Activated CD8-positive, alpha-beta T cell treated with anti-CD3 and anti-CD28 coated beads for 36 hours (primary cell): ENCODE results near the gene SLC16A4. TPM values are rescaled to one million over a fixed set of nuclear protein-coding genes. Genes with fewer than 3 reads are reported as not detected.
"Not testable (repeated sequence)": the region's sequence is repeated elsewhere in the genome, so short reads cannot be mapped to it uniquely, and the experiment has no call there.

Experiments
- ATAC-seq: fragments of 200-7000 bp; cut with Tn5 transposase; one replicate; pipeline ENCODE4 v1.10.0; 2021; ENCODE audit warnings: mild to moderate bottlenecking, moderate library complexity
- CTCF ChIA-PET: fragments of 350-600 bp; sonication (Branson Sonifier 250); formaldehyde crosslinking; loops from one replicate; lab custom pipeline; 2021; ENCODE audit warnings: antibody characterized with exemption; lab: Charles Lee
- POLR2A ChIA-PET: fragments of 350-600 bp; sonication (Branson Sonifier 250); formaldehyde crosslinking; loops from one replicate; lab custom pipeline; 2021; ENCODE audit warnings: antibody characterized with exemption; lab: Charles Lee
- DNase-seq: peaks from one replicate; pipeline ENCODE4 v3.0.0-alpha.2; 2020
- H3K27ac Mint-ChIP-seq: one replicate; pipeline ENCODE4 v1.8.0; 2021; ENCODE audit warnings: mild to moderate bottlenecking, mixed read lengths
- H3K27me3 Mint-ChIP-seq: one replicate; pipeline ENCODE4 v1.8.0; 2021; ENCODE audit warnings: mixed read lengths
- H3K36me3 Mint-ChIP-seq: one replicate; pipeline ENCODE4 v1.8.0; 2021; ENCODE audit warnings: low read depth, mixed read lengths
- H3K4me1 Mint-ChIP-seq: one replicate; pipeline ENCODE4 v1.8.0; 2021; ENCODE audit warnings: low read depth, mixed read lengths
- H3K4me3 Mint-ChIP-seq: one replicate; pipeline ENCODE4 v1.8.0; 2021; ENCODE audit warnings: mild to moderate bottlenecking, moderate library complexity, mixed read lengths
- H3K9me3 Mint-ChIP-seq: one replicate; pipeline ENCODE4 v1.8.0; 2021; ENCODE audit warnings: mixed read lengths
- CTCF ChIP-seq: fragments of 200-600 bp; IDR thresholded peaks from one replicate; pipeline ENCODE4 v1.8.0; 2022; ENCODE audit warnings: antibody characterized with exemption, mild to moderate bottlenecking
- intact Hi-C: fragments of 100-400 bp; cut with micrococcal nuclease; formaldehyde crosslinking; loops from one replicate; pipeline ENCODE4 v1.10.0; 2022
- total RNA-seq, 2 experiments: library from RNA; stranded (reverse); gene quantifications; one replicate each; pipeline ENCODE4 v1.2.3, GENCODE V29; 2021

The SLC16A4 gene
- total RNA-seq, 2 experiments from 2014 or later: 0.27 to 0.51 TPM

DNA sequence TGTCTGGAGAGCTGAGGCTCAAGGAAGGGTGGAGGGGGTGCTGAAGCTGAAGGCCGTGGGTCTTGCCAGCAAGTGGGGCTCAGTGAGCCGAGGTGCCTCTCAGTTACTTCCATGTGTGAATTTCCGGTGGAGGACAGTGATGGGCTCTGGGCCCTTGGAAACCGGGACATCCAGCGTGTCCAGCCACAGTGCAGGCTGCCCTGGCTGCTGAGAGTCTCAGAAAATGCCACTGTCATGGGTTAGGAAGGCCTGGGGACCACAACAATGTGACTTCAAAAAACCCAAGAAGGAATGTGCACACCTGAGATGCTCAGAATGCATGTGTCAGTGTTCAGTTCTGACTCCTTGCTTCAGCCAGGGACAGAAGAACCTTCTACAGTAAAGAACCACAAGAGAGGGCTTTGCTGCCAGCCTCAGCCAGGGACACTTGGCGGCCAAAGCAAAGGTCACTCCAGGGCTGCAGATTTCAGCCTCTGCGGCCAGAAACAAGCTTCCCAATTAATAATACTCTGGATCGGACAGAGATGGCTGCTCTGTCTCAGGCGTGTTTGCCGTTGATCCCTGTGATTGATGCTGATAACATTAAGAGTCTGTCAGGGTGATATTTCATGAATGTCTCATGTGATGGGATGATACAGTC, 29.3 kb upstream of the SLC16A4 start:
- no peak overlapping the region for H3K4me3 Mint-ChIP-seq
- no peak for DNase-seq
- no peaks in the 10 kb centered on the region for H3K36me3 Mint-ChIP-seq
- H3K4me1 Mint-ChIP-seq: no peaks in the 10 kb centered on the region
- no peak for ATAC-seq
- intact Hi-C loops: no loop called here
- CTCF ChIA-PET: interaction anchor here (1.8 to 3.9 kb wide), 2 partner anchors 8 to 76 kb away, joined by 6 to 22 read pairs; no protein-coding TSS in a partner anchor
- POLR2A ChIA-PET: no interaction called here
- TF ChIP-seq CTCF: no peak
- H3K9me3 Mint-ChIP-seq: no peaks in the 10 kb centered on the region
- H3K27ac Mint-ChIP-seq: no peak overlapping the region
- peaks cover 4% of the 10 kb centered on the region for H3K27me3 Mint-ChIP-seq

- POLR2A ChIA-PET: no interaction called here
- intact Hi-C loops: no loop called here
- Mint-ChIP-seq H3K4me1 (no peaks in the 10 kb centered on the region), H3K9me3 (no peaks in the 10 kb centered on the region), H3K27ac (no peak overlapping the region), H3K36me3 (no peaks in the 10 kb centered on the region), H3K4me3 (no peak overlapping the region), H3K27me3 (no peaks in the 10 kb centered on the region)
- CTCF ChIA-PET: no interaction called here
- DNase-seq: no peak
- no peak for TF ChIP-seq CTCF
- no peak for ATAC-seq
Observed at GRCh38 chr1:110418729-110419128, 27.9 kb upstream of the SLC16A4 start.

GRCh38 chr1:110413045-110413444, 22.2 kb upstream of the SLC16A4 start:
- DNase-seq, H3K9me3 Mint-ChIP-seq, ATAC-seq, H3K36me3 Mint-ChIP-seq, H3K27ac Mint-ChIP-seq, H3K27me3 Mint-ChIP-seq, H3K4me3 Mint-ChIP-seq, POLR2A ChIA-PET, H3K4me1 Mint-ChIP-seq: not testable (repeated sequence)
- intact Hi-C loops: loop anchor here (5.0 kb wide), 1 partner anchor 49 kb away; no protein-coding TSS in a partner anchor
- CTCF ChIA-PET: interaction anchor here (0.6 to 7.8 kb wide), 22 partner anchors 9 to 216 kb away, joined by 3 to 101 read pairs (median 4); partner anchors contain the start of genes KCNC4 and RBM15

- no peak overlapping the region for H3K4me3 Mint-ChIP-seq
- POLR2A ChIA-PET: interaction anchor here (1.4 kb wide), 1 partner anchor 9 kb away, joined by 3 read pairs; no protein-coding TSS in a partner anchor
- DNase-seq: peak; percentile 75
- no peak overlapping the region for H3K27ac Mint-ChIP-seq
- H3K4me1 Mint-ChIP-seq: peaks cover 10% of the 10 kb centered on the region
- CTCF ChIA-PET: interaction anchor here (0.6 to 7.8 kb wide), 26 partner anchors 9 to 369 kb away, joined by 3 to 101 read pairs (median 4); partner anchors contain the start of genes KCNC4 and RBM15
- peak; percentile 72 for TF ChIP-seq CTCF
- no peaks in the 10 kb centered on the region for H3K9me3 Mint-ChIP-seq
- H3K36me3 Mint-ChIP-seq: peaks cover 1% of the 10 kb centered on the region
- ATAC-seq: peak; percentile 52
- no peaks in the 10 kb centered on the region for H3K27me3 Mint-ChIP-seq
- intact Hi-C loops: loop anchor here (5.0 kb wide), 1 partner anchor 50 kb away; no protein-coding TSS in a partner anchor
Observed at GRCh38 chr1:110412576-110412975, 21.8 kb upstream of the SLC16A4 start.

DNA sequence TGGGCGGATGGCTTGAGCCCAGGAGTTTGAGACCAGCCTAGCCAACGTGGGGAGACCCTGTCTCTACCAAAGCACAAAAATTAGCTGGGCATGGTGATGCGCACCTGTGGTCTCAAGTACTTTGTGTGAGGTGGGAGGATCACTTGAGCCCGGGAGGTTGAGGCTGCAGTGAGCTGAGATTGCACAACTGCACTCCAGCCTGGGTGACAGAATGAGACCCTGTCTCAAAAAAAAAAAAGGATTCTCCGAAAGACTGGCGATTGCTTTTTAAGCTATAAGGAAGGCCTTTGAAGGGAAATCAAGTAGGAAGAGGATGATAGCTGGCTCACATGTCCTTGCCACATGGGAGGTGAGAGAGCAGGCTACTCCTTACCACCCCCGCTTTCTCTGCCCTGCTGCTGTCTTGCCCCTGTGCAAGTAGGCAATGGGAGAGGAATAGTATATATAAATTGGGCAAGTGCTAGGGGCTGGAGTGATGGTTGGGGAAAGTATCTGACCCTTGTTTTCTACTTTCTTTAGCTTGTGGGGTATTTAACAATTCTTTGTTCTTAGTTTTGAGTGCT, 20.4 kb upstream of the SLC16A4 start:
- no peak for DNase-seq
- H3K27ac Mint-ChIP-seq: no peak overlapping the region
- no peaks in the 10 kb centered on the region for H3K27me3 Mint-ChIP-seq
- POLR2A ChIA-PET: interaction anchor here (0.6 to 1.4 kb wide), 3 partner anchors 10 to 218 kb away, joined by 3 to 4 read pairs (median 3); no protein-coding TSS in a partner anchor
- TF ChIP-seq CTCF: no peak
- intact Hi-C loops: loop anchor here (5.0 kb wide), 1 partner anchor 51 kb away; no protein-coding TSS in a partner anchor
- ATAC-seq: no peak
- CTCF ChIA-PET: interaction anchor here (0.5 to 7.8 kb wide), 18 partner anchors 11 to 371 kb away, joined by 3 to 101 read pairs (median 6); partner anchors contain the start of genes KCNC4 and RBM15
- H3K36me3 Mint-ChIP-seq: peaks cover 8% of the 10 kb centered on the region
- H3K4me1 Mint-ChIP-seq: peaks cover 13% of the 10 kb centered on the region
- no peaks in the 10 kb centered on the region for H3K9me3 Mint-ChIP-seq
- no peak overlapping the region for H3K4me3 Mint-ChIP-seq
